HG02798 (cell line): ENCODE measurements around the gene SRMS.

Source experiments
- ATAC-seq: cut with Tn5 transposase; IDR thresholded peaks from one replicate; pipeline ENCODE4 v1.9.1; 2021; ENCODE audit warnings: mild to moderate bottlenecking; ENCODE audit not compliant: unreplicated experiment, poor library complexity

SRMS gene

DNA sequence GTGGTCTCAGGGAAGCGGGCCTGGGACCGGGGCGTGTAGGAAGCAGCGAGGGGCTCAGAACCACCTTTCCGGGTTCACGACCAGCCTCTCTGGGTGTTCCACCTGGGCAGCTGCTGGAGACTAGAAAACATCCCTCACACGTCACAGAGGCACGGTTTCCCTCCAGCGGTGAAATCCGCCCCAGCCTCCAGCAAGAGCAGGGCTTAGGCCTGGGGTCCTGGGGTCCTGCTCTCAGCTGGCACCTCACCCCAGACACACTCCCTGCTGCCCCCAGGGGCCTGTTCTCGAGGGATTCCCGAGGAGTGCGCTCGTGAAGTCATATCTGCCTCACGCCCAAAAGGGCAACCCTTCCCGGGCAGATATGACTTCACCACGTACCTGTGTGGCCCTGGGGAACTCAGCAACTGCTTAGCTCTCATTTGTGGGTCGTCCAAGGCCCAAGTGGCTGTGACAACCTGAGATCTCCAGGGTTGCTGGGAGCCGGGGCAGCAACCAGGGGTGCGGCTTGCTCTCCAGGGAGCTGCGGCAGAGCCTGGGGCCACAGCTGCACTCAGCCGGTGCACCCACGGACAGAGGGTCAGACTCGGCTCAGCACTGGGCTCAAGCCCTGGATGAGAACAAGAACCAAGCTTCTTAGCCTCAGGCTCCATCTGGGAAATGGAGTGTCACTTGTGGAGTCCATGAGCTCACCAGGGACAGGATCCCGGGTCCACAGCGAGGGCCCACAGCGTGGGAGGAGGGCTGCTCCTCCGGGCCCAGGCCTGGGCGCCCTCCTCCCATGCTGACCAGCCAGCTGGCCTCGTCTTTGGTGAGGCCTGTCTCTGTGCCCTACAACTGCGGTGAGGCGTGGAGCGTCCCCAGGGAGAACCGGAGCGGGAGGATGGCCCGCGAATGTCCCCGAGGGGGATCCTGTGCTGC lies 7.1 kb upstream of the SRMS start:
- ATAC-seq, result no peak

DNA sequence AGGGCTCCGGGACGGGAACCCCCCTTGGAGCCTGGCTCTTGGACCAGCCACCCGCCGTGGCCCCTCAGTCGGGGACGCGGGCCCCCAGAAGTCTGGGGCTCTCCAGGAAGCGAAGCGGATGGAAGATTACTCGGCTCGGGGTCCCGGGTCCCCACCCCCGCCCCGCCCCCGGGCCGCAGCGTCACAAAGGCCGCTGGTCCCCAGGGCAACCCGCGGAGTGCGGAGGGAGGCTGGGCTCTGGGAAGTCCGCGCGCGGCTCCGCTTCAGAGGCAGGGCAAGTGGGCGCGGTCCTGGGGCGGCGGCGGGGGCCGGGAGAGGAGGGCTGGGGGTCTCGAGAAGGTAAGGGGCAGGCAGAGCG lies 6.4 kb upstream of the SRMS start, which contains the start of gene FNDC11:
FNDC11 (plus strand) TSS at position 227 of the 358 bp plus-strand sequence. CDS start 1,505 bp downstream, outside the sequence.
- ATAC-seq, result peak; percentile 21

DNA sequence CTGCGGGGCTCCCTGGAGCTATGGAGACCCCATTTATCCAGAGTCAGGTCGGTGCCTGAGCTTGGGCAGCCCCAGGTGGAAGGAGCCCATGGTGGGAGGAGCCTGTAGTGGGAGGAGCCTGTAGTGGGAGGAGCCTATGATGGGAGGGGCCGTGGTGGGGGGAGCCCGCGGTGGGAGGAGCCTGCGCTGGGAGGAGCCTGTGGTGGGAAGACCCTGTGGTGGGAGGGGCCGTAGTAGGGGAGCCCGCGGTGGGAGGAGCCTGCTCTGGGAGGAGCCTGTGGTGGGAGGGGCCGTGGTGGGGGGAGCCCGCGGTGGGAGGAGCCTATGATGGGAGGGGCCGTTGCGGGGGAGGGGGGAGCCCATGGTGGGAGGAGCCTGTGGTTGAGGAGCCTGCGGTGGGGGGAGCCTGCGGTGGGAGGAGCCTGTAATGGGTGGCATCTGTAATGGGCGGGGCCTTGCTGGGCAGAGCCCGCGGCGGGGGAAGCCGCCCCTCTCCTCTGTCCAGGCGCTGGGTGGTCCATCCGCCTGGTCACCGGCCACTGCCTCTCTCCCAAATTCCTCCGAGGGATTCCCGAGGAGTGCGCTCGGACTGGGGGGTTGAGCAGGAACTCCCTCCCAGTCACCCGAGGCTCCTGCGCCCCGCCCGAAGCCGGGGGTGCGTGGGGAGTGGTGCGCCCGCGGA lies 5.8 kb upstream of the SRMS start:
- ATAC-seq, result peak; percentile 61

DNA sequence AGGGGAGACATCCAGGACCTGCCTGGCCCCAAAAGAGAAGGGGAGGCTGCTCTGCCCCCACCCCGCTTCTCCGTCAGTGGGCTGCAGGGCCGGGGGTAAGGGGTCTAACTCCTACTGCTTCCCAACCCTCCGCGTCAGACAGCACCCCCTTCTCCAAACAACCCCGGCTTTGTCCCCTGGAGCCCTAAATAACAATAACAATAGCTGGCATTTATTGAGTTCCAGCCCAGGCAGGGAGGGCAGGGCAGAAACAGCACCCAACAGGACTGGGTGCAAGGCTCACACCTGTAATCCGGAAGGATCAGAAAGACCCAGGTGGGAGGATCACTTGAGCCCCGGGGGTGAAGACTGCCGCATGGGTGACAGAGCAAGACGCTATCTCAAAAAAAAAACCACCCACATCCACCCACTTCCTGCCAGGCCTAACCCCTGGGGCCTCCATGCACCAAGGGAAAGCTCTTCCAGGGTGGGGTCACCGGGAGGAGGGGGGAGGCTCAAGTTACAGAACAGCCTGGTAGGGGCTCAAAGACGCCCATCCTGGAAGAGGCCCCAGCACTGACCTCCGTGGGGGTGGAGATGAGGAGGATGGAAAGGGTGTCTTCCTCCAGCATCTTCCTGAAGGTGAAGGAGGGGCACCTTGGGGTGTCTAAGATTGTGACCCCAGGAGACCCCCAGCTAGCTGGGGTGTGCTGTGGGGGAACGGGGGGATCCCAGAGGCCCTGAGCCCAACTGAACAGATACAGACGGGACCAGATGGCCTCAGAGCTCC lies 5.1 kb upstream of the SRMS start:
- peak; percentile 14 for ATAC-seq

DNA sequence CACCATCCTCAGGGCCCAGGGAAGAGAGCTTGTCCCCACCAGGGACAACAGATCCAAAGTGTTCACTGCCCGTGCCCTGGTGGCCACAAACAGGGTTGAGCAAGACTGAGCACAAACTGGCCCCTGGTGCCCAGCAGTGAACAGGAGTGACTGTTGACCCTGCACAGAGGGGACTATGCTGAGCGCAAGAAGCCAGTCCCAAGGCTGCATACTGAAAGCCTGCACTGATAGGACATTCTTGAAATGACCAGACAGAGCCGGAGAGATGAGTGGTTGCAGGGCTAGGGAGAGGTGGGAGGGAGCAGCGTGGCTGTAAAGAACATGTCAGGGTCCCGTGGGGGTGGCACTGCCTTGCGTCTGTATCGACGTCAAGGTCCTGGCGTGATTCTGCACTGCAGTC lies 3.5 kb upstream of the SRMS start:
- ATAC-seq, result no peak

GRCh38 chr20:63549679-63550282 lies 2.2 kb upstream of the SRMS start:
- ATAC-seq, result no peak

DNA sequence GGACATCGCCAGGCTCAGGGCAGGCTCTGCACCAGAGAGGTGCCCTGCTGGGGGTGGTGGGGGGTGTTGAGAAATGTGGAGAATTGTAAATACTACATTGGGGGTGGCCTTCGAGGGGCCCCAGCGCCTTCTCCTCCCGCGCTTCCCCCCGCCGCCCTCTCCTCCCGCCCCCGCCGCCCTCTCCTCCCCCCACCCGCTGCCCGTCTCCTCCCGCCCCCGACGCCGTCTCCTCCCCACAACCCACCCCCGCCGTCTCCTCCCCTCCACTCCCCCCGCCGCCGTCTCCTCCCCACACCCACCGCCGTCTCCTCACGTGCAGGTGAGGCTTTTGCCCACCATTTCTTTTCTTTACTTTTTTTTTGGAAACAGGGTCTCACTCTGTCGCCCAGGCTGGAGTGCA lies 1.5 kb upstream of the SRMS start:
- no peak for ATAC-seq

- ATAC-seq, result no peak
These were observed 993 bp upstream of the SRMS start for GRCh38 chr20:63548542-63548941.

DNA sequence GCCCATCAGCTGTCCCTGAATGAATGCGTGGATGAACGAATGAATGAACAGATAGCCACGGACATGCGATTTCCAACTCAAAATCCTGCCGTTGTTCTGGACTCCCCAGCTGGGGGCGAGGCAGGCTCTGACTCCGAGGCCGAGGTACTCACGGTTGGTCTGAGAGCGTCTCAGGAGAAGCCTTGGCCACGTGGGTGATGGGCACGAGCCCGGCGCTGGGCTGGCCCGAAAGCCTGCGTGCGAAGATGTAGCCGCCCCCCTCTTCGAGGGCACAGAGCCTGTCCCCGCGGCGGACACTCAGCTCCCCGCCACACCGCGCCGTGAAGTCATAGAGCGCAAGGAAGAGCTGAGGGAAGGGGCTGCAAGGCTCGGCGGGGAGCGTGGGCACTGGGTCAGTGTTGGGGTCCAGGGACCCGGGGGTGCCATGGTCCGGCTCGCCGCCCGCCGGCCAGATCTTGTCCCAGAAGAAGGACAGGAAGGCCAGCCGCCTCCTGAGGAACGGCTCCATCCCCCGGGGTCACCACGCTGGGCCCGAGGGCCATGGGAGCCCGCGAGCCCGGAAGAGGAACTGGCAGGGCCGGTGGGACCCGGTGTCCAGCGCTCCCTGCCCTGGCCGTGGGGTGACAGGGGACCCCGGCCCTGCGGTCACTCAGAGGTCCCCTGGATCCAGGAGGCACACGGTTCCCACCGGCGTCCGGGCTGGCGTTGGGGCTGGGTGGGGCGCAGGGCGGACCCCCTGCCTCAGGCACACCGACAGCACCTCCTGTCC lies 409 bp downstream of the SRMS start:
- no peak for ATAC-seq

DNA sequence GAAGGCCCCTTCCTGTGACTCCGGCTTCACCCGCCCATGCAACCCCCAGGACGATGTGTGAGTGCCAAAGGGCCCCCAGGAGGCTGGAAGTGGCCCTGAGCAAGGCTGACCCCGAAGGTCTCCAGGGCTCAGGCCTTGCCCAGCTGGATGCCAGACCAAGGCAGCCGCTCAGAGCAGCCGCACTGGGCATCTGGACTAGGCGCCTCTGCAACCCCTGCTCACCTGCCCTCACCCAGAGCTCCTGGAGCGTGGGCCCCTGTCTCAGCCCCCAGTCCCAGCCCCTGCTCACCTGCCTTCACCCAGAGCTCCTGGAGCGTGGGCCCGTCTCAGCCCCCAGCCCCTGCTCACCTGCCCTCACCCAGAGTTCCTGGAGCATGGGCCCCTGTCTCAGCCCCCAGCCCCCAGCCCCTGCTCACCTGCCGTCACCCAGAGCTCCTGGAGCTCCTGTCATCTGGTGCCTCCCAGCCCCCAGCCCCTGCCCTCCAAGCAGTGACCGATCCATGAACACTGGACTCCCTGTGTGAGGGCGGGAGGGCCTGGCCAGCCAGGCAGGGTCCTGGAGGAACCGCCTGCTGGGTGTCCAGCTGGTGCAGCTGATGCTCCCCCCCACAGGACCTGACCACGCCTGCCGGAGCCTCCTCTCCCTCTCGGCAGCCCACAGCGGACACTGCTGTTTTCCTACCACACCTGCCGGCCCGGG lies 1.1 kb downstream of the SRMS start:
- no peak for ATAC-seq

DNA sequence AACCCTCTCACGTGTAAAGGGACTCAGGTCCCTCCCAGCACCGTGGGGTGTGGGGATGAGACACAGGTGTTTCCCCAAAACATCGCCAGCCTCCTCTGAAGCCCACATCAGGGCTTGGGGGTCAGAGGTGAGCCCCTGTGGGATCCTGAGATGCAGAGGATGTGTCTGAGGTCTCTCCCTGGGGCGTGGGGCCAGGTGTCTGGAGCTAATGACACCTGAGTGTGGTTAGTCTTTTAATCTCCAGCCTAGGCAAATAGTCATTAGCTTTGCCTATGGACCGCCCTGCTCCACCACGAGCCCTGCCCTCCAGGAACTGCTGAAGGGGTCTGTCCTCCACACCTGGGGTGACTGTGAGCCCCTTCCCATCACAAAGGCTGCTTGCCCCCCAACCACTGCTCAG lies 1.7 kb downstream of the SRMS start:
- no peak for ATAC-seq

- ATAC-seq, result no peak
These were observed 2.5 kb downstream of the SRMS start for GRCh38 chr20:63544958-63545516.

GRCh38 chr20:63544241-63544957 lies 3.1 kb downstream of the SRMS start:
- ATAC-seq, result no peak

- no peak for ATAC-seq
These were observed 3.8 kb downstream of the SRMS start for GRCh38 chr20:63543733-63544132.

GRCh38 chr20:63543131-63543530 lies 4.4 kb downstream of the SRMS start:
- no peak for ATAC-seq

DNA sequence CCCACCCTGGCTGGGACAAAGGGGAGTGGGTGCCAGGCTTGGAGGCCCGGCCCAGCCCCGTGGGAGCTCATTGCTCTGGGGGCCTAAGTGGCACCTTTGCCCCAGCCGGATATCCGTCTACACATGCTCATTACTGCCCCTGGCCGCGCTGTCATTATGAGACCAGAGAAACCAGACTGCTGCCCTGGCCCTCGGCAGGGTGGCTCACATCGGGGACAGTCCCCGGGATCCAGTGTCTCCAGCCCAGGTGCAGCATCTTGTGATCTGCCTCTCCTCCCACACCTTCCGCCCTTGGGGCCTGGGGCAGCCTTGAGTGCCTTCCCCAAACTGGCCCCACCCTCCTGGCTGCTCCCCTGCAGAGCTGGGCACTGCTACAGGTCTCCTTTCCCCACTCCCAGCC lies 4.9 kb downstream of the SRMS start:
- ATAC-seq, result no peak

GRCh38 chr20:63542031-63542559 lies 5.5 kb downstream of the SRMS start:
- no peak for ATAC-seq

- ATAC-seq, result no peak
These were observed 6.2 kb downstream of the SRMS start for GRCh38 chr20:63541371-63541770.
